ENCODE data around the gene SLC16A12.
A peak's percentile ranks its signal among the peaks of the same experiment; 100 is the strongest.

- TF ChIP-seq EZH2 (IDR thresholded peaks at IDR 0.05; ENCODE audit: low read length) (no peak), CTCF (optimal IDR thresholded peaks at IDR 0.05 in 1 of 3, IDR thresholded peaks at IDR 0.05 in 1 of 3, conservative IDR thresholded peaks at IDR 0.05 in 1 of 3; ENCODE audit: extremely low read depth in 1 of 3, insufficient read depth in 2 of 3, low read length in 3 of 3) (peak in 2 of 3 experiments; percentile 4 to 14)
Measured at GRCh38 chr10:89419548-89419947, 115.8 kb downstream of the SLC16A12 start.

Measured in keratinocyte (primary cell).